Fibroblast of skin of abdomen (primary cell): ENCODE data around the gene MRPL54.
"Not testable (repeated sequence)": the region's sequence is repeated elsewhere in the genome, so short reads cannot be mapped to it uniquely, and the experiment has no call there.

Experiments
- DNase-seq: peaks from one replicate; pipeline ENCODE4 v3.0.0-alpha.2; 2013

The MRPL54 gene

DNA sequence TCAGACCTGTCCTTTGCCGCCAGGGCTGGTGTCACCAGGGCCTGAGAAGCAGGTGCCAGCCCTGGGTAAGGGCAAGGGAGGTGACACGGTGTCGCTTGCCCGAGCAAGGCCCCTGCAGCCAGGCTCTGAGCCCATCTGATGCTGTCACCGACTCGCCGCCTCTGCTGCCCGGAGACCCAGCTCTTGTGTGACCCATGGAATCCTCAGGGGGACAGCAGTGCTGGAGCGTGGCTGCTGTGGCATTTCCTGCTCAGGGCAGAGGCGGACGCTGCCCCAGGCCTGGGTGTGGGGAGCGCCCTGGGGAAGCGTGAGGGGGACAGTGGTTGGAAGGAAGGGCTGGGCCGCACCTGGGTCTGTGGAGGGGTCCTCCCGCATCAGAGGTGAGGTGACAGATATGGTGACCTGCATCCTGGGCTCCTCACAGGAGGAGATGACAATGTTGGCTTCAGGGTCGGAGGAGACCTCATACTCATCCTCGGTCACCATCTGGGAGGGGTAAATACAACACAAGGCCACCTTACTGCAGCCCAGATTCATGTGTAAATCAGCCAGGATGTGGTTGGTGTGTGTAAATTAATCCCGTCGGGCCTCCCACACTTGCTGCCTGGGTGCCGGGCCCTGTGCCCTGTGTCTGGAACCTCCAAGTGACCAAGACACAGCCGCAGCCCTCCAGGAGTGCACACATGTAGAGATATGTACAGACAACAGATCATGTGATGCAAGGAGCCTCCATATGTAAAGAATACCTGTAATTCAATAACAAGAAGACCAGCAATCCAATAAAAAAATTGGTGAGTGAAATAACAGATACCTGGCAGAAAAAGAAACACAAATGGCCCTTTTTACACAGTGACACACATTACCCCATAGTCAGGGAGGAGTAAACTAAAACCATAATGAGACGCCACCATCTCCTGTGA, 51.3 kb downstream of the MRPL54 start:
- no peak for DNase-seq

DNA sequence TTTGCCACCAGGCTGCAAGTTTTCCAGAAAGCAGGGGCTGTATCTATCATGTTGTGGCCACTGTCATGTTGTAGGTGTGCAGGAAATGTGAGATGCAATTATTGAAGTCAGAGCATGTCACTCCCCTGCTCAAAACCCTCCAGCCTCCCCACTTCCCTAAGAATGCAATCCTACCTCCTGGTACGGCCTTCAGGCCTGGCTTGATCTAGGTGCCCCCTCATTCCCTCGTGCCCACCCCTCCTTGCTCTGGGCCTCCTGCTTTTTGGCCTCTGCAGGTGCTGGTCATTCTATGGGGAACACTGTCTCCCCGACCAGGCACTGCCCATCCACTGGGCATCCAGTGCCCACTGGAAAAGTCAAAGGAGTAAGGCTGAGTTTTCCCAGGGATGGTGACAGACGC, 52.2 kb downstream of the MRPL54 start:
- no peak for DNase-seq

DNA sequence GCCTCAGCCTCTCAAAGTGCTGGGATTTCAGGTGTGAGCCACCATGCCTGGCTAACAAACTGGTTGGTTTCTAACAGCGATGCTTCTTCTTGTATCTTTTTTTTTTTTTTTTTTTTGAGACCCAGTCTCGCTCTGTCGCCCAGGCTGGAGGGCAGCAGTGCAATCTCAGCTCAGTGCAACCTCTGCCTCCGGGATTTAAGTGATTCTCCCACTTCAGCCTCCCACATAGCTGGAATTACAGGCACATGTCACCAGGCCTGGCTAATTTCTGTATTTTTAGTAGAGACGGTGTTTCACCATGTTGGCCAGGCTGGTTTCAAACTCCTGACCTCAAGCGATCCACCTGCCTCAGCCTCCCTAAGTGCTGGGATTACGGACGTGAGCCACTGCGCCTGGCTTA, 53.7 kb downstream of the MRPL54 start:
- DNase-seq, result not testable (repeated sequence)

DNA sequence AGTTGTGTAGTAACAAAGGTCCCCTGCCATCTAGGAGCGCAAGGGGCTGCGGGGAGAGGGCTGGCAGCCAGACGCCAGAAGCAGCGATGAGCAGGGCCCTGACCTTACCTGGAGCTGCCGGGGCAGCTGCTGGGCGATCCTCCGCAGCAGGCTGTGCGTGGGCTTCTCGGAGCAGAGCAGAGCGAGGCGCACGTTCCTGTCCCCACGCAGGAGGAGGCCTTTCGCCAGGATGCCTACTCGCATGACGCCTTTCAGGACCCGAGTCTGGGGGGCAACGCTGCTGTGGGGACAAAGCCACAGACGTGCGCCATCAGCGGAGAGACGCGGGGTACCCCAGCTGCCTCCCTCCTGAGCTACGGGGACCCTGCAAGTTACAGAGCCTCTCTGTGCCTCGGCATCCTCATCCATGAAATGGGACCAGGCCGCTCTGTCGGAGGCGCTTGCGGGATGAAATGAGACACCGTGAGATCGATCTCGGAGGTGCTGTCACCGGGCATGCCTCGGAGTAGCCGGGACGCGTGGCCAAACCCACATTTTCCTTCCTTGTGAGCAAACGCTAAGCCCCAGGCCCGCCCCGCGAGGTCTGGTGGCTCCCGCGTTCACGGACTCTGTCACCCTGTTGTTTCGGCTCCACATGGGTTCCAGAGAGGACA, 54.2 kb downstream of the MRPL54 start:
- DNase-seq, result no peak
